H1 (cell line): ENCODE data around the gene STXBP6. TPM values are rescaled to one million over a fixed set of nuclear protein-coding genes. Genes with fewer than 3 reads are reported as not detected.

Experiments
- CTCF ChIA-PET: fragments of 300-600 bp; sonication (Branson Sonifier 250); formaldehyde crosslinking; loops from one replicate; lab custom pipeline; 2021; ENCODE audit not compliant: partially characterized antibody; lab: Charles Lee
- POLR2A ChIA-PET: fragments of 300-600 bp; sonication (Branson Sonifier 250); formaldehyde crosslinking; loops from one replicate; lab custom pipeline; 2021; ENCODE audit warnings: inconsistent platforms; ENCODE audit not compliant: partially characterized antibody; lab: Charles Lee
- DNase-seq, 2 experiments: peaks; one replicate each; pipeline versions ENCODE4 v3.0.0 to v3.0.0-alpha.2; 2010 to 2022; ENCODE audit warnings: low spot score in 2 of 2, low read depth in 1 of 2, mixed read lengths in 1 of 2
- FAIRE-seq: peaks from 2 replicates; lab custom pipeline; 2011; peaks lifted over from hg19 to GRCh38; lab: Jason Lieb, UNC
- H2AFZ ChIP-seq: 2 replicates; pipeline ENCODE4 v1.8.1; 2012; ENCODE audit warnings: low read length, inconsistent platforms
- H2AK5ac ChIP-seq: 2 replicates; pipeline ENCODE4 v1.6.1; 2013; ENCODE audit warnings: low read depth, low read length
- H2BK120ac ChIP-seq: replicated peaks from 2 replicates; pipeline ENCODE3; 2013; ENCODE audit warnings: low read depth, low read length, inconsistent platforms
- H2BK12ac ChIP-seq: 2 replicates; pipeline ENCODE4 v1.6.1; 2013; ENCODE audit warnings: low read depth, low read length
- H2BK15ac ChIP-seq: 2 replicates; pipeline ENCODE4 v1.6.1; 2013; ENCODE audit warnings: low read length
- H2BK20ac ChIP-seq: 2 replicates; pipeline ENCODE4 v1.6.1; 2013; ENCODE audit warnings: low read length
- H2BK5ac ChIP-seq: 2 replicates; pipeline ENCODE4 v1.6.1; 2013; ENCODE audit warnings: low read depth, low read length
- H3K14ac ChIP-seq: 2 replicates; pipeline ENCODE4 v1.6.1; 2013; ENCODE audit warnings: inconsistent platforms; ENCODE audit not compliant: insufficient read length
- H3K18ac ChIP-seq: 2 replicates; pipeline ENCODE4 v1.6.1; 2013; ENCODE audit warnings: low read length; ENCODE audit errors: extremely low read depth
- H3K23ac ChIP-seq: 2 replicates; pipeline ENCODE4 v1.6.1; 2013; ENCODE audit warnings: inconsistent platforms; ENCODE audit not compliant: insufficient read length
- H3K23me2 ChIP-seq: 2 replicates; pipeline ENCODE4 v1.6.1; 2013; ENCODE audit warnings: low read depth, low read length
- H3K27ac ChIP-seq: 2 replicates; pipeline ENCODE4 v1.6.1; 2011; ENCODE audit warnings: low read depth, low read length, inconsistent platforms
- H3K27me3 ChIP-seq, 4 experiments: replicated peaks in 1 of 4; 1 replicate in 1 of 4; 2 replicates in 3 of 4; pipeline versions ENCODE4 v1.6.1 to v1.8.1; 2011 to 2013; ENCODE audit warnings: low read length in 3 of 4, mild to moderate bottlenecking in 3 of 4, inconsistent platforms in 2 of 4, mixed read lengths in 2 of 4, moderate library complexity in 1 of 4; ENCODE audit not compliant: control insufficient read depth in 3 of 4, insufficient read depth in 3 of 4; ENCODE audit errors: extremely low read depth in 1 of 4
- H3K36me3 ChIP-seq, 4 experiments: 2 replicates each; pipeline versions ENCODE4 v1.6.1 to v1.8.1; 2011 to 2013; ENCODE audit warnings: mild to moderate bottlenecking in 4 of 4, low read length in 3 of 4, moderate library complexity in 2 of 4, control low read depth in 1 of 4, inconsistent platforms in 1 of 4; ENCODE audit not compliant: insufficient read depth in 4 of 4, control insufficient read depth in 2 of 4
- H3K4ac ChIP-seq: replicated peaks from 2 replicates; pipeline ENCODE3; 2013; ENCODE audit warnings: low read length, low read depth, mixed read lengths, inconsistent platforms; ENCODE audit not compliant: insufficient read length
- H3K4me1 ChIP-seq, 4 experiments: replicated peaks in 1 of 4; 1 replicate in 1 of 4; 2 replicates in 3 of 4; pipeline versions ENCODE4 v1.6.1 to v1.8.1; 2011 to 2013; ENCODE audit warnings: low read length in 3 of 4, inconsistent platforms in 2 of 4, mixed read lengths in 1 of 4; ENCODE audit not compliant: insufficient read depth in 4 of 4, control insufficient read depth in 3 of 4
- H3K4me2 ChIP-seq, 2 experiments: 2 replicates each; pipeline versions ENCODE4 v1.6.1 to v1.8.1; 2011 to 2013; ENCODE audit warnings: low read depth in 2 of 2, low read length in 2 of 2, control low read depth in 1 of 2, inconsistent platforms in 1 of 2, mild to moderate bottlenecking in 1 of 2; ENCODE audit not compliant: insufficient read depth in 1 of 2
- H3K4me3 ChIP-seq, 4 experiments: fragments of 200-600, 300-600 bp in 1 of 4; sonication (generic), shearing (Covaris generic), sonication (Bioruptor Twin) in 1 of 4; 2 replicates each; pipeline versions ENCODE4 v1.5.1 to v1.8.1; 2011 to 2016; ENCODE audit warnings: low read length in 4 of 4, low read depth in 3 of 4, control low read depth in 2 of 4, inconsistent platforms in 2 of 4, mild to moderate bottlenecking in 2 of 4, mixed read lengths in 1 of 4, moderate library complexity in 1 of 4; ENCODE audit not compliant: insufficient read depth in 2 of 4; ENCODE audit errors: extremely low read depth in 1 of 4
- H3K56ac ChIP-seq: replicated peaks from 2 replicates; pipeline ENCODE3; 2013; ENCODE audit warnings: low read depth, mild to moderate bottlenecking, mixed read lengths, low read length, inconsistent platforms; ENCODE audit not compliant: insufficient read length
- H3K79me1 ChIP-seq: 2 replicates; pipeline ENCODE4 v1.6.1; 2013; ENCODE audit warnings: low read depth, low read length, control low read depth
- H3K79me2 ChIP-seq, 2 experiments: 2 replicates each; pipeline versions ENCODE4 v1.6.1 to v1.8.1; 2012 to 2013; ENCODE audit warnings: low read length in 2 of 2, mild to moderate bottlenecking in 2 of 2, inconsistent platforms in 1 of 2; ENCODE audit not compliant: insufficient read depth in 2 of 2, control insufficient read depth in 1 of 2
- H3K9ac ChIP-seq, 4 experiments: replicated peaks in 1 of 4; 1 replicate in 1 of 4; 2 replicates in 3 of 4; pipeline versions ENCODE4 v1.6.1 to v1.8.1; 2011 to 2013; ENCODE audit warnings: low read depth in 3 of 4, low read length in 3 of 4, control low read depth in 2 of 4, mild to moderate bottlenecking in 2 of 4, moderate library complexity in 2 of 4, inconsistent platforms in 1 of 4; ENCODE audit errors: extremely low read depth in 1 of 4
- H3K9me3 ChIP-seq, 2 experiments: 2 replicates each; pipeline versions ENCODE4 v1.6.1 to v1.8.1; 2012 to 2013; ENCODE audit warnings: mild to moderate bottlenecking in 2 of 2, moderate library complexity in 2 of 2, control low read depth in 1 of 2, inconsistent platforms in 1 of 2, low read depth in 1 of 2, low read length in 1 of 2, mixed read lengths in 1 of 2; ENCODE audit not compliant: insufficient read depth in 2 of 2
- H4K20me1 ChIP-seq, 2 experiments: replicated peaks in 1 of 2; 2 replicates each; pipeline versions ENCODE3 to v1.8.1; 2011 to 2013; ENCODE audit warnings: inconsistent platforms in 2 of 2, low read length in 2 of 2, mild to moderate bottlenecking in 1 of 2; ENCODE audit not compliant: insufficient read depth in 2 of 2, control insufficient read depth in 1 of 2
- H4K5ac ChIP-seq: 2 replicates; pipeline ENCODE4 v1.6.1; 2013; ENCODE audit warnings: low read length, low read depth, mixed read lengths, inconsistent platforms; ENCODE audit not compliant: insufficient read length
- H4K8ac ChIP-seq: 2 replicates; pipeline ENCODE4 v1.8.0; 2013; ENCODE audit warnings: mild to moderate bottlenecking, moderate library complexity, low read length, inconsistent platforms; ENCODE audit not compliant: insufficient read depth; ENCODE audit errors: extremely low read depth
- H4K91ac ChIP-seq: replicated peaks from 2 replicates; pipeline ENCODE3; 2013; ENCODE audit warnings: low read length, mixed read lengths, inconsistent platforms; ENCODE audit not compliant: insufficient read length
- CBX8 ChIP-seq: fragments of 300-800, 300-1000 bp; sonication (generic); IDR thresholded peaks from 2 replicates; pipeline ENCODE4 v1.7.1; 2016; ENCODE audit warnings: low read depth, low read length, borderline replicate concordance
- CEBPB ChIP-seq: IDR thresholded peaks from 2 replicates; pipeline ENCODE4 v1.6.1; 2012; ENCODE audit warnings: low read depth, low read length
- CTCF ChIP-seq, 3 experiments: IDR thresholded peaks; 1 replicate in 2 of 3; 2 replicates in 1 of 3; pipeline versions ENCODE4 v1.5.1 to v1.6.1; 2011; ENCODE audit warnings: low read length in 3 of 3, mild to moderate bottlenecking in 3 of 3, inconsistent platforms in 2 of 3, low read depth in 1 of 3, moderate library complexity in 1 of 3; ENCODE audit not compliant: insufficient read depth in 1 of 3; ENCODE audit errors: control extremely low read depth in 1 of 3
- EZH2 ChIP-seq: fragments of 200-600 bp; sonication (generic); IDR thresholded peaks from 2 replicates; pipeline ENCODE4 v1.7.1; 2012; ENCODE audit warnings: low read depth, mild to moderate bottlenecking, moderate library complexity, low read length, inconsistent platforms; ENCODE audit not compliant: severe bottlenecking
- RFX5 ChIP-seq: IDR thresholded peaks from 2 replicates; pipeline ENCODE4 v1.6.1; 2011; ENCODE audit warnings: low read depth, low read length, improper control_type of control experiment, borderline replicate concordance
- WGBS, 2 experiments: shearing (Covaris generic) in 1 of 2; methylation state at CpG; one replicate each; pipeline versions ENCODE4 v1.1.6 to v1.1.7; 2013 to 2015; ENCODE audit warnings: low lambda C conversion rate in 2 of 2, mixed read lengths in 2 of 2, inconsistent platforms in 1 of 2, low coverage in 1 of 2, missing lambda C conversion rate in 1 of 2; ENCODE audit not compliant: insufficient replicate concordance in 2 of 2, insufficient coverage in 1 of 2, insufficient read length in 1 of 2; ENCODE audit errors: extremely low coverage in 1 of 2, missing lambda C conversion rate in 1 of 2; 5-methylcytosine and 5-hydroxymethylcytosine counted together
- polyA plus RNA-seq, 7 experiments: library from polyadenylated mRNA; depleted of rRNA in 3 of 7; stranded (reverse) in 5 of 7; unstranded in 2 of 7; fragments of >200 nt in 5 of 7; fragments of 200-250 nt in 2 of 7; gene quantifications; 1 replicate in 5 of 7; 2 replicates in 1 of 7; 4 replicates in 1 of 7; pipeline versions ENCODE4 v1.2.1 to v1.2.3, GENCODE V29; 2011 to 2013; ENCODE audit warnings: missing spikeins in 2 of 7, mixed read lengths in 2 of 7
- total RNA-seq: library from RNA; stranded (reverse); fragmentation: NEBNext Ultra II Directional; extraction: Animal tissue kit (Norgen Biotek cat#: 25700); gene quantifications from 2 replicates; pipeline ENCODE4 v1.2.1, GENCODE V29; 2021

Gene STXBP6
- total and polyA plus RNA-seq, 2 of the 8 experiments (the other 6 are each of a cell fraction or from before 2014, with no cell fraction given), result 9.4 to 18.1 TPM

GRCh38 chr14:25062022-25062321 is 12.0 kb upstream of the STXBP6 start:
- H4K8ac ChIP-seq, result no peak overlapping the region
- no peak overlapping the region for H4K91ac ChIP-seq
- CTCF ChIA-PET, result interaction anchor here (0.6 kb wide), 1 partner anchor 14 kb away, joined by 3 read pairs; no protein-coding TSS in a partner anchor
- no peak overlapping the region for H2BK12ac ChIP-seq
- no peak overlapping the region for H2BK20ac ChIP-seq
- H3K4me3 ChIP-seq, result no peak overlapping the region
- H3K9me3 ChIP-seq, result no peaks in the 10 kb centered on the region
- H3K18ac ChIP-seq, result no peak overlapping the region
- H3K36me3 ChIP-seq, result no peaks in the 10 kb centered on the region
- no peak overlapping the region for H3K14ac ChIP-seq
- H2AFZ ChIP-seq, result no peak overlapping the region
- H3K56ac ChIP-seq, result no peak overlapping the region
- 88% methylated on average over 3 of the region's 3 CpGs; no CpG with 5 or more reads in 1 of the 2 experiments for WGBS, 2 experiments
- no peak overlapping the region for H3K9ac ChIP-seq
- no peak overlapping the region for H2AK5ac ChIP-seq
- DNase-seq (no peak), FAIRE-seq (no peak)
- H2BK15ac ChIP-seq, result no peak overlapping the region
- H3K4ac ChIP-seq, result no peak overlapping the region
- H3K27me3 ChIP-seq, result no peaks in the 10 kb centered on the region
- POLR2A ChIA-PET, result no interaction called here
- H2BK120ac ChIP-seq, result no peak overlapping the region
- H3K4me1 ChIP-seq, result peaks cover 0 to 4% (median under 1%) of the 10 kb centered on the region in 4 experiments; a peak in 2 of 7 replicates
- H3K4me2 ChIP-seq, result no peak overlapping the region
- H3K27ac ChIP-seq, result no peak overlapping the region
- H3K23ac ChIP-seq, result no peak overlapping the region
- H4K5ac ChIP-seq, result no peak overlapping the region
- no peaks in the 10 kb centered on the region for H3K79me2 ChIP-seq
- H3K23me2 ChIP-seq, result no peaks in the 10 kb centered on the region
- H4K20me1 ChIP-seq, result no peaks in the 10 kb centered on the region
- TF ChIP-seq RFX5 (no peak), CEBPB (0 out of 2 replicates have a peak, but pooled peaks have one; percentile 4), CBX8 (no peak), EZH2 (no peak), CTCF (IDR thresholded peaks at IDR 0.05; ENCODE audit: control extremely low read depth in 1 of 3, insufficient read depth in 1 of 3, low read depth in 1 of 3, low read length in 3 of 3) (no peak)
- H2BK5ac ChIP-seq, result no peak overlapping the region
- H3K79me1 ChIP-seq, result no peaks in the 10 kb centered on the region
